H9 (cell line): ENCODE results near the gene OR2A1. TPM values are rescaled to one million over a fixed set of nuclear protein-coding genes. Genes with fewer than 3 reads are reported as not detected.
"Not testable (repeated sequence)": the region's sequence is repeated elsewhere in the genome, so short reads cannot be mapped to it uniquely, and the experiment has no call there.

Experiments
- DNase-seq: peaks from one replicate; pipeline ENCODE4 v3.0.0-alpha.2; 2017
- H2AFZ ChIP-seq: one replicate; pipeline ENCODE4 v1.6.1; 2013; ENCODE audit warnings: mild to moderate bottlenecking, low read length, control low read depth, moderate library complexity
- H2AK5ac ChIP-seq: 2 replicates; pipeline ENCODE4 v1.6.1; 2013; ENCODE audit warnings: low read length, control low read depth, mixed read lengths; ENCODE audit not compliant: insufficient read length
- H2BK120ac ChIP-seq: one replicate; pipeline ENCODE4 v1.6.1; 2013; ENCODE audit warnings: low read depth, mild to moderate bottlenecking, low read length, control low read depth, inconsistent platforms; ENCODE audit not compliant: poor library complexity, severe bottlenecking
- H2BK12ac ChIP-seq: 2 replicates; pipeline ENCODE4 v1.6.1; 2013; ENCODE audit warnings: low read length, control low read depth, mixed read lengths, low read depth; ENCODE audit not compliant: insufficient read length
- H2BK15ac ChIP-seq: 2 replicates; pipeline ENCODE4 v1.6.1; 2013; ENCODE audit warnings: low read depth, low read length, control low read depth
- H2BK20ac ChIP-seq: one replicate; pipeline ENCODE4 v1.6.1; 2013; ENCODE audit warnings: low read depth, mild to moderate bottlenecking, low read length, control low read depth, inconsistent platforms; ENCODE audit not compliant: poor library complexity, severe bottlenecking
- H2BK5ac ChIP-seq: 2 replicates; pipeline ENCODE4 v1.6.1; 2013; ENCODE audit warnings: low read length, control low read depth, mixed read lengths; ENCODE audit not compliant: insufficient read length
- H3K14ac ChIP-seq: 2 replicates; pipeline ENCODE4 v1.6.1; 2013; ENCODE audit warnings: low read length, control low read depth; ENCODE audit not compliant: insufficient read depth
- H3K18ac ChIP-seq: 2 replicates; pipeline ENCODE4 v1.6.1; 2013; ENCODE audit warnings: low read depth, mild to moderate bottlenecking, mixed read lengths, low read length, control low read depth; ENCODE audit not compliant: insufficient read length
- H3K23ac ChIP-seq: 2 replicates; pipeline ENCODE4 v1.6.1; 2013; ENCODE audit warnings: low read length, control low read depth, mixed read lengths, low read depth; ENCODE audit not compliant: insufficient read length
- H3K23me2 ChIP-seq: 2 replicates; pipeline ENCODE4 v1.6.1; 2013; ENCODE audit warnings: low read depth, mild to moderate bottlenecking, mixed read lengths, low read length, control low read depth; ENCODE audit not compliant: insufficient read length, poor library complexity, severe bottlenecking
- H3K27ac ChIP-seq: 2 replicates; pipeline ENCODE4 v1.5.1; 2013; ENCODE audit warnings: low read length, control low read depth, mixed read lengths, low read depth; ENCODE audit not compliant: insufficient read length
- H3K27me3 ChIP-seq: 2 replicates; pipeline ENCODE4 v1.6.1; 2013; ENCODE audit warnings: low read length, control low read depth, inconsistent platforms; ENCODE audit not compliant: insufficient read depth
- H3K4ac ChIP-seq: 2 replicates; pipeline ENCODE4 v1.6.1; 2013; ENCODE audit warnings: low read depth, mild to moderate bottlenecking, control low read depth, inconsistent platforms, low read length, moderate library complexity
- H3K4me1 ChIP-seq: 2 replicates; pipeline ENCODE4 v1.6.1; 2013; ENCODE audit warnings: low read length, control low read depth, inconsistent platforms; ENCODE audit not compliant: insufficient read depth
- H3K4me2 ChIP-seq: 2 replicates; pipeline ENCODE4 v1.6.1; 2013; ENCODE audit warnings: low read length, control low read depth, mixed read lengths; ENCODE audit not compliant: insufficient read length, insufficient read depth
- H3K56ac ChIP-seq: 2 replicates; pipeline ENCODE4 v1.6.1; 2013; ENCODE audit warnings: low read depth, mild to moderate bottlenecking, mixed read lengths, low read length, control low read depth; ENCODE audit not compliant: insufficient read length
- H3K79me1 ChIP-seq: 2 replicates; pipeline ENCODE4 v1.6.1; 2013; ENCODE audit warnings: low read depth, mild to moderate bottlenecking, moderate library complexity, low read length, control low read depth, inconsistent platforms; ENCODE audit not compliant: insufficient read depth, poor library complexity, severe bottlenecking
- H3K79me2 ChIP-seq: 2 replicates; pipeline ENCODE4 v1.6.1; 2013; ENCODE audit warnings: low read length, control low read depth, inconsistent platforms; ENCODE audit not compliant: insufficient read depth
- H3K9ac ChIP-seq: 2 replicates; pipeline ENCODE4 v1.6.1; 2013; ENCODE audit warnings: low read length, control low read depth, mixed read lengths; ENCODE audit not compliant: insufficient read length; ENCODE audit errors: extremely low read depth
- H3K9me3 ChIP-seq: one replicate; pipeline ENCODE4 v1.6.1; 2013; ENCODE audit warnings: low read depth, low read length, inconsistent platforms; ENCODE audit not compliant: control insufficient read depth
- H3T11ph ChIP-seq: one replicate; pipeline ENCODE4 v1.6.1; 2013; ENCODE audit warnings: mild to moderate bottlenecking, low read length, control low read depth, inconsistent platforms
- H4K20me1 ChIP-seq: one replicate; pipeline ENCODE4 v1.6.1; 2013; ENCODE audit not compliant: control insufficient read depth, insufficient read length, insufficient read depth
- H4K5ac ChIP-seq: 2 replicates; pipeline ENCODE4 v1.6.1; 2013; ENCODE audit warnings: low read depth, mild to moderate bottlenecking, mixed read lengths, low read length, control low read depth; ENCODE audit not compliant: insufficient read length
- H4K8ac ChIP-seq: replicated peaks from 2 replicates; pipeline ENCODE4 v1.6.1; 2013; ENCODE audit warnings: low read length, control low read depth, mixed read lengths, low read depth; ENCODE audit not compliant: insufficient read length
- H4K91ac ChIP-seq: 2 replicates; pipeline ENCODE4 v1.6.1; 2013; ENCODE audit warnings: low read depth, mild to moderate bottlenecking, moderate library complexity, mixed read lengths, low read length, control low read depth; ENCODE audit not compliant: insufficient read length
- H3K27ac Mint-ChIP-seq, 3 experiments: 2 replicates in 2 of 3; 3 replicates in 1 of 3; pipeline ENCODE4 v1.8.0; 2020 to 2021; ENCODE audit warnings: mixed read lengths in 3 of 3, mild to moderate bottlenecking in 1 of 3, moderate library complexity in 1 of 3
- H3K27me3 Mint-ChIP-seq: 2 replicates; pipeline ENCODE4 v1.8.0; 2021; ENCODE audit warnings: low read depth, mild to moderate bottlenecking, moderate library complexity, mixed read lengths
- H3K36me3 Mint-ChIP-seq, 3 experiments: 2 replicates in 2 of 3; 3 replicates in 1 of 3; pipeline ENCODE4 v1.8.0; 2020 to 2021; ENCODE audit warnings: low read depth in 3 of 3, mixed read lengths in 3 of 3; ENCODE audit not compliant: insufficient read depth in 1 of 3
- H3K4me1 Mint-ChIP-seq, 2 experiments: 2 replicates each; pipeline ENCODE4 v1.8.0; 2020; ENCODE audit warnings: mixed read lengths in 2 of 2
- H3K4me3 Mint-ChIP-seq, 2 experiments: 2 replicates in 1 of 2; 3 replicates in 1 of 2; pipeline ENCODE4 v1.8.0; 2020 to 2021; ENCODE audit warnings: mild to moderate bottlenecking in 2 of 2, mixed read lengths in 2 of 2, moderate library complexity in 1 of 2
- H3K9me3 Mint-ChIP-seq, 2 experiments: 2 replicates in 1 of 2; 3 replicates in 1 of 2; pipeline ENCODE4 v1.8.0; 2020; ENCODE audit warnings: mild to moderate bottlenecking in 2 of 2, mixed read lengths in 2 of 2, moderate library complexity in 1 of 2
- WGBS: extraction: QIAGEN DNeasy Blood & Tissue Kit; methylation state at CpG from one replicate; pipeline ENCODE4 v1.1.7; 2013; ENCODE audit warnings: missing lambda C conversion rate, low lambda C conversion rate, mixed read lengths; ENCODE audit not compliant: insufficient read length; ENCODE audit errors: extremely low coverage; 5-methylcytosine and 5-hydroxymethylcytosine counted together
- total RNA-seq: library from RNA; stranded (reverse); gene quantifications from 2 replicates; pipeline ENCODE4 v1.2.1, GENCODE V29; 2021

The OR2A1 gene
- total RNA-seq, 1 experiment from 2014 or later: not detected

DNA sequence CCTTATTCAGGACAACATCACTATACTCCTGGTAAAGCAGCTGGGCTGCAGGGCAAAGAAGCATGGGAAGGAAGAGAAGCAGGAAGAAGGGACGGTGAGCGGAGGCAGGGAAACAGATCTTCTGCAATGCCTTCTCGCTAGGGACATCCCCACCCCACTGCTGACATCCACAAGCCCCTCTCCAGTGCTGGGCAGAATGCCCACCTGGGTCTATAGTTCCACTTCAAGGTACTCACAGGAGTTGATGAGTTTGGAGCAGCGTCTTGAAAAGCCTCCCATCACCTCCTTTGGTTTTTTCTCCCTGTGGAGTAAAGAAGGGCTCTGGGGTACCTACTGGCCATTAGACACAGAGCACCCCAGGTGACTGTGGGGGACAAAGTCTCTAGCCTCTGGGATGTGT is 29.7 kb upstream of the OR2A1 start:
- not testable (repeated sequence) for H3K27me3 ChIP-seq, H3T11ph ChIP-seq, H3K23me2 ChIP-seq, H2AK5ac ChIP-seq, H4K5ac ChIP-seq, H4K8ac ChIP-seq, H3K27ac Mint-ChIP-seq, H3K36me3 Mint-ChIP-seq, H3K4me1 Mint-ChIP-seq, H2BK12ac ChIP-seq, H2AFZ ChIP-seq, H3K79me1 ChIP-seq, H2BK15ac ChIP-seq, H4K20me1 ChIP-seq, H3K56ac ChIP-seq, H2BK120ac ChIP-seq, H2BK5ac ChIP-seq, H3K27me3 Mint-ChIP-seq, H3K9me3 Mint-ChIP-seq, DNase-seq, H3K9me3 ChIP-seq, H3K18ac ChIP-seq, H3K79me2 ChIP-seq, H3K4ac ChIP-seq, H3K14ac ChIP-seq, H3K27ac ChIP-seq, H3K4me2 ChIP-seq, H3K23ac ChIP-seq, H2BK20ac ChIP-seq, H3K4me3 Mint-ChIP-seq, H3K4me1 ChIP-seq, H3K9ac ChIP-seq, H4K91ac ChIP-seq
- no CpG with 5 or more reads among the region's 4 CpGs for WGBS

DNA sequence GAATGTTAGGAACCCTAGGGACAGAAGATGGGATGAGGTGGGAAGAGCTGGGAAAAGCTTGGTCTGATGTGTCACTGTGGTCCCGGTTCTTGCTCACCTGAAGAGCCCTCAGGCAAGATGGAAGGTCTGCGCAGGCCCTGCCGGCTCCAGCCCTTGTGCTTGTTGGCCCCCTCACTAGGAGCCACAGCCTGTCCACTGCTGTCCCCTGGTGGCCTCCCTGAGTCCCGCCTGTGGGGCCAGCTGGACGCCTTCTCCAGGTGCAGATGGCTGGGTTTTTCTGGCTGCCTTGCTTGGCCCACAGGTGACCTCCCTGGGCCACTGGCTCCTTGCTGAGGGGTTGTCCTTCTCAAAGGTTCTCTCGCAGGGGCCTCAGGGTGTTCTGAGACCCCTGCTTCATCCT is 28.5 kb upstream of the OR2A1 start:
- H4K20me1 ChIP-seq, H3K14ac ChIP-seq, H3K56ac ChIP-seq, H3K27ac Mint-ChIP-seq, H2BK20ac ChIP-seq, H2AK5ac ChIP-seq, H3K9me3 ChIP-seq, H3K27ac ChIP-seq, H3K9me3 Mint-ChIP-seq, H3K4me1 ChIP-seq, H3K27me3 ChIP-seq, H3K79me1 ChIP-seq, H4K5ac ChIP-seq, H2BK5ac ChIP-seq, H2AFZ ChIP-seq, H3K18ac ChIP-seq, H3K79me2 ChIP-seq, H3K23ac ChIP-seq, H3K4me1 Mint-ChIP-seq, H2BK120ac ChIP-seq, DNase-seq, H3K4ac ChIP-seq, H2BK15ac ChIP-seq, H3K36me3 Mint-ChIP-seq, H4K91ac ChIP-seq, H2BK12ac ChIP-seq, H3K4me3 Mint-ChIP-seq, H3K23me2 ChIP-seq, H4K8ac ChIP-seq, H3K9ac ChIP-seq, H3K27me3 Mint-ChIP-seq, H3T11ph ChIP-seq, H3K4me2 ChIP-seq: not testable (repeated sequence)
- WGBS: no CpG with 5 or more reads among the region's 6 CpGs
